M059J (cell line): ENCODE measurements around the gene INTS12. TPM values are rescaled to one million over a fixed set of nuclear protein-coding genes. Genes with fewer than 3 reads are reported as not detected.

Experiments
- DNase-seq: peaks from one replicate; pipeline ENCODE4 v3.0.0-alpha.2; 2012; ENCODE audit warnings: low read depth
- total RNA-seq: library from RNA; depleted of rRNA; stranded (reverse); fragments of >200 nt; shearing (Covaris generic); gene quantifications from 2 replicates; pipeline ENCODE4 v1.2.3, GENCODE V29; 2014

The INTS12 gene
- total RNA-seq, 1 experiment from 2014 or later = 16.3 TPM

DNA sequence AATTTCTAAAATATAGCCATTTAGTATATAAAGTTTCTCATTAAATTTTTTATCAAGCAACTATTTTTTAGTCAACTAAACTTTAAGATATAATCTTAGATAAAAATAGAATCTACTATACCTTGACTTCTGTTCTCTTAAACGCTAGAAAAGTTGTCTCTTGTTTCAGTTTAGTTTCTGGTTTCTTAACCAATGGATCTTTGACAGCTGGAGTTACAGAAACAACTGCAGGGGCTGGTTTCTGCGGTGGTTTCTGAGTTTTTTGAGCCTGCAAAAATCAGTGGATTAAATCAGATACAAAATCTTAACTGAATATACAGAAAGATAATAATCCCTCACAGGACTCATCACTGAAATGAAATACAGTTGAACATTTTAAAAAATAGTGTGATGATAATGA, 21.9 kb downstream of the INTS12 start:
- DNase-seq = no peak

DNA sequence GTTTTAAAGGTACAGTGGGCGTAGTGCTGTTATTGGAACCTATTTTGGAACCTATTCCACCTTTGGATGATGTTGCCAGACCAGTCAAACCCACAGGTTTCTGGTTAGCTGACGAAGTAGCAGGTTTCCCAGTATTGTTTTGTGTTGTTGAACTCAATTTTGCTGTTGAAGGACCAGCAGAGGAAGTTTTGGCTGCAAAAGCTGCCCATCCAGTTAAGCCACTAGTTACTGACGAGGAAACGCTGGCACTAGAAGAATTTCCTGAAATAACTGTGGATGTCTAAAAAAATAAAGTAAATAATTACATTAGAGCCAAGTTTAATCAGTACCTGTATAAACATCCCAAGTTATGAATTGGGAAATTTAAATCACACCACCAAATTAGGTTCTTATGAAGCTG, 25.5 kb downstream of the INTS12 start:
- no peak for DNase-seq

DNA sequence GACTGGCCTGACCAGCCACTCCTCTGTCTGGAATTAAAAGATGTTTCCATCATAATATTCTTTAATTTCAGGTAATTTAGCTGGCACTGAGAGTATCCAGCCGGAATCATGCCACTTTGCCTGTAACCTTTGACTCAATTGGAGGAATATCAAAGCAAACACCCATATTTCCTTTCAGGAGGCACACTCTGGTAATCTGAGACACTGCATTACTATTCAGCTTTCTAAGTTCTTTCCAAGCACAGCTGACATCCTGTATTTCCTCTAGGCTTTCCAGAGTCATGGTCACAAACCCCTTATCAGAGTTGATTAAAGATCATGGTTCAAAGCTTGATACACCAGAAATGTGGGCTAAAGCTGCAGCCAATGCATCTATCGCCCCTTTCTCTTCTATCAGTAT, 29.3 kb downstream of the INTS12 start:
- DNase-seq = peak; percentile 43

DNA sequence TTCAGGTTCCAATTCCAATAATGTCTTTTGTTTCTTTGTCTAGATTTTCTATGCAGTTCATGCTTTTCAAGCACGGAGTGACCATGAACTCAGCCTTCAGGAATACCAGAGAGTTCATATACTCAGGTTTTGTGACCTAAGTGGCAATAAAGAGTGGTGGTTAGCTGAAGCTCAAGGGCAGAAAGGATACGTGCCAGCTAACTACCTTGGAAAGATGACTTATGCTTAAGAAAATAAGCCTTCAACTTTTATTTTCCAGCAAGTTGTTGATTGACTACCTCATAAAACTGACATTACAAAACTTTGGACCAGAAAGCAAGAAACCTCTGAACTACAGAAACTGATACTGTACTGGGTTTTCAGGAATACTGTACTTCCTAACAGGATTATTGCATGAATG, 30.8 kb downstream of the INTS12 start:
- DNase-seq = peak; percentile 49

DNA sequence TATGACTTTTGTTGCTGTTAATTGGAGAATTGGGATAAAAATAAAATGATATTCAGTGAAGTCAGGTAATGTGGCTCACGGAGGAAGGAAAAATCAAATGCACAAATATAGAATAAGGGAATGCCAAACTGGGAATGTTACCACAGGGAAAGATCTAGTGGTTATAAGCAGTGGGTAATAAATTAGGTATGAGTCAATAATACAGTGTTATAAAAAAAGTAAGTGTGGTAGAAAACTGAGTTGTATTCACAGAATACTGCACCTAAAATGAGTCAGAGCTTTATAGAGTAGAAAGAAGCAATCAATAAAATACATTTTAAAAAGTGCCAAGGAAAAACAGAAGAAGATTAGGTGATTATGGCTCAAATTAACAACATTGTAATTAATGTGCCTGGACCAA, 34.5 kb downstream of the INTS12 start:
- DNase-seq = peak; percentile 7

DNA sequence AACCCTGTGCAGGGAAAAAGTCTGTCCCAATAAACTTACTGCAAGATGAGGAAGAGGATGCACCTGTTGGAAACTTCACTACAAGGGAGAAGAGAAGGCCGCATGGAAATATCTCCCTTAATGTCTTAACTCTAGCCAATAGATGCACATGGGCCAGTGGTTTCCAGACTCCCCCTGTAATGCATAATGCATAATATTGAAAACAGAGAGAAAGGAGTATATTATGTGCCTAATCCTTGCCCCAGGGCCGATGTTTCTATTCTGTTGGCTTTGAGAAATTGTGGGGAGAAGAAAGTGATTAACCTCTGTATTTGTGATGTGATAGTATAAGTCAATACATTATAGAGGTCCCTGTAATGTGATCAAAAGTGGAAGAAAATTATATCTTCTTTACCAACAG, 37.2 kb downstream of the INTS12 start:
- no peak for DNase-seq

DNA sequence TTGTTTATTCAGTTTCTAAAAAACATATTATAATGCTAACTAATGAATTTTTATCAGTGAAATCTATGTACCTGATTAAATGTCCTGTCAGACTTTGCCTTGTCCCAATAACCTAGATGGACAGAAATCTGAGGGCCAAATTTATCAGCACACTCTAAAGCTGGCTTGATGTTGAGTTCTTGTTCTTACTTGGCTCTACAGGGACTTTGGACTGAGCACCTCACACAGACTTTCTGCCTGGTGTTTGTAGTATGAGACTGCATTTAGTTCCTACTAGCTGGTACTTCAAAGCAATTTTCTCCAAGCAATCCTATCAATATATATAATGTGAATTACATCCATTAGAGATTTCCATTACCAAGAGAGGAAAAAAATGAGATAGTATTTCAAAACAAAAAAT, 37.8 kb downstream of the INTS12 start:
- DNase-seq = no peak

DNA sequence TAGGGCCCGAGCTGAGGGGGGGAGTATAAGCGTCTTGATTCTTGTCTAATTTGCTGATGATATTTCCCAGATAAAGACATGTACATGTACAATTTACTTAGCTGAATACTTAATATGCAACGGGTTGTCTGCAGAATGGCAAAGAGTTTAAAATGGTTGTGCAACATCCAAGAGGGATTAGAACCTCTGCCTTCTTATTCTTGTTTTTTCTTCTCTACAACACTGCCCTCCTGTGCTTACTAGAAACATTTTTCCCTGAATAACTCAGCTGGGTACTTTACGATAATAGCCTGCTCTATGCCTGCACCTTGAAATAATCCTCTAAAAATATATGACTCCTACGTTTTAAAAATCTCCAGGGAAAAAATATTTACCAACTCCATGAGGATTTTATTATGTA, 41.8 kb downstream of the INTS12 start:
- DNase-seq = peak; percentile 54

DNA sequence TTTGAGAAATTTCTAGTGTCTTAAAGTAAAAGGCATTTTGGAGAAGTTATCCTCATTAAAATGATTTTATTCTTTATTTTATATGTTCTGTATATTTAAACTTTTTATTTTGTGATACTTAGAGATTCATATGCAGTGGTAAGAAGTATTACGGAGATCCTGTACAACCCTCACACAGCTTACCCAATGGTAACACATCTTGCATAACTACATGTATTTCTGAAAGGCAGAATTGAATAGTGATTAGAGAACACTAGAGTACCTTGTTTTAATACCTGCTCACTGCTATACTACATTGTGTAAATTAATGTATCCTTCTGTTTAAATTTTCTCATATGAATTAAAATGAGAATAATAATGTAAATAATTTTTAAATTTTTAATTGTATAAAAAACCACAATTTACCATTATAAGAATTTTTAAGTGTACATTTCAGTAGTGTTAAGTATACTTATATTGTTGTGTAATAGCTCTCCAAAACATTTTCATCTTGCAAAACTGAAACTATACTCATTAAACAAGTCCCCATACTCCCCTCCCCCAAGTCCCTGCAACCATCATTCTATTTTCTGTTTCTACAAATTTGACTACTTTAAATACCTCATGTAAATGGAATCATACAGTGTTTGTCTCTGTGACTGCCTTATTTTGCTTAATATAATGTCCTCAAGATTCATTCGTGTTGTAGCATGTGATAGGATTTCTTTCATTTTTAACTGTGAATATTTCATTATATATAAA, 45.4 kb downstream of the INTS12 start:
- DNase-seq = no peak

DNA sequence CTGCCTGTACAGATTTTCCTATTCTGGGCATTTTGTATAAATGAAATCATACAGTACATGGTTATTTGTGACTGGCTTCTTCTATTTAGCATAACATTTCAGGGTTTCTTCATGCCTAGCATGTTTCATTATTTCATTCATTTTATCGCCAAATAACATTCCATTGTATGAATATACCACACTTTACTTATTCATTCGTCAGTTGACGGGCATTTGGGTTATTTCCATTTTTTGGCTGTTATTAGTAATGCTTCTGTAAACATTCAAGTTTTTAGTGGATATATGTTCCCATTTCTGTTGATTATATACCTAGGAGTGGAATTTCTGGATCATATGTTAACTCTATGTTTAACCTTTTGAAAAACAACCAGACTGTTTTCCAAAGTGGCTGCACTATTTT, 47.5 kb downstream of the INTS12 start:
- no peak for DNase-seq

DNA sequence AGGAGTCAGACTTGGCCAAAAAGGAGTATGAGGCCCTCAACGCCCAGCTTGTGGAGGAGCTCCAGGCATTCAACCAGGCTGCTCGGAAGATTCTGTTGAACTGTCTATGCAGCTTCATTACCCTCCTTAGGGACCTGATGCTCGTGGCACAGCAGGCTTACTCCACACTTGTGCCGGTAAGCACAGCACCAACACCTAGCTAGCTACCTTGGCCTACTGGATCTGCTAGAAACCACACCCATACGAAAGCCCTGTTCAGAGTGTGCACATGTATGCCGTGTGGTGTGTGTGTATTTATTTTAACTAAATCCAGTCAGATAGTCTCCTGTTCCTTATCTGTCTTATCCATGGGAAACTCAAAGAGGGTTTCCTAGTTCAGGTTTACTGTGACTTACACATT, 49.3 kb downstream of the INTS12 start:
- DNase-seq = no peak

DNA sequence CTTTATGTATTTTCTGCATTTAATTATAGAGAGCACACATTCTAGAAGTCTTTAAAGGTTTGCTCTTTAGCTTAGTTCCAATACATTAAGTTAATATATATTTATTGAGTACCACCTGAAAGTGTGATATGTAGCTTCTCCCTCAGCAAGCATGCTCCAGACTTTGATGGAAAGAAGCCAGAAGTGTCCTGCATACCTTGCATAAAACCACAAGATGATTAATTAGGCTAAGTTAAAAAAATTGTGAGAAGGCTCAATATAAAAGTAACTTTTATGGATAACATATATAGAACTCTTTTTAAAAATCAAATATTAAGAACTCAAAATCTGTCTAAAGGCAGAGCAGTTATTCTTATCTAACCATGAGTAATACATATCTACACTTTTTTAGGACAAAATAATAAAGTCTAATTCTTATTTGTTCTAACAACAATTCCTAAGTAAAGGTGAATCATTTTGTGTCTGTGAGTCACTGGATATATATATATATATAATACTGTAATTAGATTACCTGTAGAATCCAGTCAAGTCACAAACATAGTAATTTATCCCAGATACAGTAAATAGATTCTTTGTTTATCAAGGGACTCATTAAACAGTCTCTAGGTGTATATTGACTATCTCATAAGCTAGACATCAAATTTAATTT, 51.2 kb downstream of the INTS12 start:
- DNase-seq = peak; percentile 32

DNA sequence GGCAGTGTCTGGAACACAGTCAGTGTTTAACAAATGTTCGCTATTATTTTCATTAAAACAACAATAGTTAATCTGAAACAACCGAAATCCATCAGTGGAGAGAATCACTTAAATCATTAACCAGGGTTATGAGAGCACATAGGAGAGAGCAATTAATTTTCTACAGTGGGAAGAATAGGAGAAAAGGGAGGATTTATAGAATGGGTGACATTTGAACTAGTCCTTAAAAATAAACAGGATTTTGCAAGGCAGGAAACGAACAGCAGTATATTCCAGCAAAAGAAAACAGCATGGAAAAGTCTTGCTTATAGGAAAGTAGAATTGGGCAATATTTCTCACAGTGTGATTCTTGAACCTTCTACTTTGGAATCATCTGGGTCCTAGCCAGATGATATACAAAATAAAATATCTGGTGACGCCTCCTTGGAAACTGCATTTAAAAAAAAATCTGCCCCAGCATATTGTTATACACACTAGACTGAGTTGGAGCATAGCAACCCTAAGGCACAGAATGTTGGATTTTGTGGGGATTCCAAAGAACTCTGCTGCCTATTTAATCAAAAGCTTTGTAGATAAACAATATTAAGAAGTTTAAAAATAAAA, 56.1 kb downstream of the INTS12 start:
- no peak for DNase-seq

DNA sequence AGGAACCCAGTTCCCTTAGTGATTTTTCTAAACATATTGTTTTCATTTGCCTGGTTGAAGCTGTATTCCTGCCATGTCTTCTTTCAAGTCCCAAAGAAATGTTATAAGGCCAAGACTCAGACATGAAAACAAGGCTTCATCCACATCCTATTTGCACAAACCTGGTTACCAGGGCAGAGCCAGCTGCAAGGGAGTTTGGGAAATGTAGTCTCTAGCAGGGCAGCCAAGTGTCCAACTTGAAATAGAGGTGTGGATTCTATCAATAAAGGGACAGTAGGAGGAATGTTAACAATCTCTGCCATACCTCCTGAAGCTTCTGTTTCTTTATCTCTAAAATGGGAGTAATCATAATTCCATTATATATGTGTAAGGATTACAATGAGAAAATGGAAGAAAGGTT, 56.6 kb downstream of the INTS12 start:
- DNase-seq = no peak

DNA sequence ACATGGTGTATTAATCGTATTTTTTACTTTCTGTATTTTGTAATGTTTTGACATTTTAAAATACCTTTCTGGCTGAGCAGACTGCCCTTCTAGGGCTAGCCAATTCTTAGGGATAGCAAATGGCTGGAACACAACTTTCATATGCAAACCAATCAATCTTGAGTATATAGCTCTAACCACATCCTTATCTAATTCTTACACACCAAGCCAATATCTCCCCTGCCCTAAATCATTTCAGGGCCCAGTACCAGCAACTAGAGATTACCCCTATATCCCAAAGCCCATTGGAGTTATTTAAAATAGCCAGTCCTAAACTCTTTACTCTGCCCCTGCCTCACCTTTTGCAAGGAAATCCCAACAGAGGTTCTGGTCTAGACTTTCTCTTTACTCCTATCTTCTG, 58.3 kb downstream of the INTS12 start:
- no peak for DNase-seq

DNA sequence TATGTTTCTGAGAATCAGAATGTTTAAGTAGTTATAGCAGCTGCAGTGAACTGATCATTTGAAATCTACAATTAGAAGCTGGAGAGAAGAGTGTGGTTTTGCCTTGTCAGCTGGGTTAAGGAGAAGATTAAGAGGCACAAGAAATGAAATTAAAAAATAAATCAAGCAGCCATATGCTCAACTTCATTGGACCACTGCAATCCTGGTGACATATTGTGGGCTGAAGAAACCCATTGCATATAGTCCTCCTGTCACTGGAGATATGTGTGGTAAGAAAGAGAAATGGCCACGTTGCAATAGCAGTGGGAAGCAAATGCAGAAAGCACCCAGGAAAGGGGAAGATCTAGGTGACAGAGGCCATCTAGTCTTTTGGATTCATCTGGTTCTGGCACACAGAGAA, 63.0 kb downstream of the INTS12 start:
- no peak for DNase-seq

DNA sequence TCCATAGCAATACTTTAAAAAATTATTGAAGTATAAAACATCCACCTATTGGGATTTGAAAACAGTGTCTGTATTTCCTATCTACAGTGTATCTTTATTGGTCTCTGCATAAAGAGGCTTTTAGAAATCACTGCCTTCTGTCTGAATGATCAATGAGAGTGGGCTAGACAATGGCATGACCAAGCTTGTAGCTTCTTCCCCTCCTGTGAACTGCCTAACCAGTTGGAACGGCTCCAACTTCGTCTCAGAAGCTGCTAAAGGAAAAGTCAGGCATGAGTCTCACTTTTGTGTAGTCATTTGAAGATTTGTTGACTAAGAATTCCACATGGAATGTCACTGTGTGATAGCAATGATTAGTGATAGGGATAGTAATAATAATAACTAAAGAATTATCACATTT, 64.2 kb downstream of the INTS12 start:
- DNase-seq = no peak

DNA sequence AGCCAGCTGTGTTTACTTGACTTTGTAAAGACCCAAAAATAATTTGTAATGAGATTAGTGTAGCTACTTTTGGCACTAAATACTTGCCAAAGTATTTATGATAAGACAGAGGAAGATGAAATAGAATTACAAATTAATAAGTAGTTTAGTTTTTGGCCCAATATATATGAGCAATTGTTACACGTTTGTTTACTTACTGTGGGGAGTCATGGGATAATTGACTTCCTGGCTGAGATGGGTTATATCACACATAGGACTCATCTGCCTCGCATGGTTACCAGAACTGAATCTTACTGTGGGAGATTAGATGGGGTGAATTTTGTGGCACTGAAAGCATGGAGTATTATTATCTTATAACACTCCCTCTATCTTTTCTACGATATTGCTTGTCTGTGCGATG, 66.6 kb downstream of the INTS12 start:
- no peak for DNase-seq

DNA sequence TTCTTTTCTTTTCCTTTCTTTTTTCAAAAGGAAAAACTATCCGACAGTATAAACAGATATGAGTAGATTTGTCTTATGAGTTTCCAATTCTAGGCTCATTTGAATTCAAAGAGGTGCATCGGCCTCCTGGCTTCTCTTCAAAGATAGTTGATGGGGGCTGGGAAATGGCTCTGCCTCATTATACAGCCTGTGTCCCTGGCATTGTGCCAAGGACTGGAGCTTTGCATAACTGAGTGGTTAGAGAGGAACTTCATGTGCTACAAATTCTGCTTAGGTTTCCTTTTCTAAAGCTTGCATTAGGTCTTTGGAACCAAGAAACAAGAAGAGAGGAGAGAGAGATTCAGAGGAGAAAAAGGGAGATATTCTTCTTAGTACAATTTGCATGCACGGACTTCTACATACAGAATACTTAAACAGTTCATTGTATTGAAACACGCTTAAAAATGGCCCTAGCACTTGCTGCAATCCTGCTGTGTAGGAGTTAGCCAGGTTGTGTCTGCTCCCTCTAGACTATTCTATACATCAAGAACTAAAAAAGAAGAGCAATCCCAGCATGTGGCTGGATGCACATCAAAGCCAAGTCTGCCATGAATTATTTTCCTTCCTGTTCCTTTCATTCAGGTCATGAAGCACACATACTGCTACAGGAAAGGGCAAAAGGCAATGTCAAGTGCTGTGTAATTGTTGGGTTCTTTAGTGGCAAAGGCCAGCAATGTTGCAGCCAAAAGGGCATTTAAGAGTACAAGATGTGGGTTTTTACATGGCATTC, 70.9 kb downstream of the INTS12 start:
- DNase-seq = peak; percentile 43

DNA sequence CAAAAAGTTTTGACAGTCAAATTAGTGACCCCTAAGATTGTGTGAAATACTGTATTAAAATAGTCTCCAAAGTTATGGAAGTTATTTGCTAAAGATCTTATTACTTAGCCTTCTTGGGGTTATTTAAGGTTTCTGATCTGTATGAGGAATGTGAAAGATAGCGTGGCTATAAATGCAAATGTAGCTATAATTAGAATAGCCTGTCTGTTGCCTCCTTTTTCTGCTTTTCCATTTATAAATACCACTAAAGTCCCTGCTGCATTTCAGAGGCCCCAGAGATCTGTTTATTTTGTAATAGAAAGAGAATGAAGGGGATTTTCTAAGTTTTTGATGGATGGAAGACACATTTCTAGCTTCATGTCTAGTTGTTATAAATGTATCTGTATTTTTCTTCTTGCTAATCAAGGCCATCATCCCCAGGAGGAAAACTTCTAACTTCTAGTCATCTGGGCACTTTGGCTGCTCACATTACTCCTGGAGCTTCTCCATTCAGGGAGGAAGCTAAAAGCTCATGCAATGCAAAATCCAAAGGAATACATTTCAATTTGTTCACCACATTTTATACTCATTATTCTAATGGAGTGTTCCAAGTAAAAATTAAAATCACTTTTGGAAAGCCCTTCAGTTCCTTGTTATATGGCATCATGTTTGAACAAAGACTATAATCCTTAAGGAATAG, 73.9 kb downstream of the INTS12 start:
- peak; percentile 15 for DNase-seq

DNA sequence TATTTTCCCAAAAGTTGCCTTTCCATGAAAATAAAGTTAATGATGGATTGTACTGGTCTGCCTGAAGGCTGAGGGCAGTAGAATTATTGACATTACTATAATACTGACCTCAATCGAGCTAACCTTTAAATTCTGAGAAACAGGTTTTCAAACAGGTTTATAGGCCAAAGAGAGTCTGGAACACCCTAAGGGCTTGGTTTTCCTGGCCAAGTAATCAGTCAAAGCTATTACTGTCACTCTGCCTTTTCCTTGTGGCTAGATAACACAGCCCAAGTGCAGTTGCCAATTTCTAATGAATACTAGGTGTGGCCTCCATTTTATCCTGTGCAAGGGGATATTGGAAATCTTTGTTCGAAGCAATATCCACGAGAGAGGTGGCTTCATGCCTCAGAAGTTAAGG, 75.2 kb downstream of the INTS12 start:
- peak; percentile 52 for DNase-seq
